ENCODE results near the gene WDR77. TPM values are rescaled to one million over a fixed set of nuclear protein-coding genes. Genes with fewer than 3 reads are reported as not detected.

The WDR77 gene
- total and polyA plus RNA-seq, 2 of the 4 experiments (the other 2 are of a cell fraction) = 80.8 to 87.0 TPM

DNA sequence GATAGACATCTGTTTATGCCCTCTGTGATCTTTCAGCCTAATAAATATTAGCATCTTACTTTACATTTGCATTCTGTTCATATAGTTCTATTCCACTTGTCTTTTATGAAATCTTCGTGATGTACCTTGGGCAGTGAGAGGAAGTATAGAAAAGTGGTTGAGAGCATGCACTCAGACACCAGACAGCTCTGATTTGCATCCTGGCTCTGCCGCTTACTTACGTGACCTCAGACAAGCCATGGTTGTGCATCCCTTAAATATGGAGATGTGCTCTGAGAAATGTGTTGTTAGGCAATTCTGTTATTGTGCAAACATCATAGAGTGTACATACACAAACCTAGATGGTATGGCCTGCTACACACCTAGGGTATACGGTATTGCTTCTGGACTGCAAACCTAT lies 44.5 kb downstream of the WDR77 start:
- no peak overlapping the region for H2AK5ac ChIP-seq (ENCODE audit: low read depth, low read length)
- WGBS, 2 experiments (ENCODE audit: extremely low coverage in 2 of 2, insufficient read length in 1 of 2) = no CpG with 5 or more reads among the region's 4 CpGs
- BruUV-seq (replicated peaks) = no TSS peak
- no peak overlapping the region for H3K14ac ChIP-seq (replicated peaks; ENCODE audit: low read depth, low read length)
- no peak overlapping the region for H3K27ac ChIP-seq (ENCODE audit: insufficient read depth, low read length)
- H3K23ac ChIP-seq (ENCODE audit: low read depth, low read length) = no peak overlapping the region
- intact Hi-C loops (cut with micrococcal nuclease) (loop anchor here (5.0 to 10.0 kb wide), 2 partner anchors 60 to 363 kb away; no protein-coding TSS in a partner anchor), in situ Hi-C loops (cut with MboI; ENCODE audit: low sequenced_read_pairs) (no loop called here), dilution Hi-C loops (cut with HindIII; ENCODE audit: low sequenced_read_pairs, unreplicated experiment) (no loop called here)
- ChIA-PET POLR2A (ENCODE audit: unreplicated experiment) (no interaction called here), CTCF (interaction anchor here (0.5 kb wide), 1 partner anchor 374 kb away, joined by 3 read pairs; no protein-coding TSS in a partner anchor)
- H2BK20ac ChIP-seq (ENCODE audit: low read depth, low read length) = no peak overlapping the region
- no peak overlapping the region for H2BK120ac ChIP-seq (ENCODE audit: low read depth, low read length)
- H3K79me1 ChIP-seq (ENCODE audit: low read depth in 1 of 2, low read length in 2 of 2) = no peaks in the 10 kb centered on the region
- H3K4ac ChIP-seq (ENCODE audit: low read depth, low read length) = no peak overlapping the region
- H4K5ac ChIP-seq (ENCODE audit: low read depth, low read length) = no peak overlapping the region
- peaks cover 36% of the 10 kb centered on the region for H3K27me3 ChIP-seq (ENCODE audit: control insufficient read depth, insufficient read depth, low read length)
- no peak for DNase-seq
- H4K20me1 ChIP-seq (ENCODE audit: insufficient read depth, low read length) = no peaks in the 10 kb centered on the region
- no peak overlapping the region for H3K4me3 ChIP-seq (ENCODE audit: insufficient read depth, low read depth, low read length)
- no peak overlapping the region for H2BK15ac ChIP-seq (ENCODE audit: low read depth, low read length)
- no peak overlapping the region for H3K4me2 ChIP-seq (ENCODE audit: low read depth, low read length)
- TF ChIP-seq, protein P1, sequence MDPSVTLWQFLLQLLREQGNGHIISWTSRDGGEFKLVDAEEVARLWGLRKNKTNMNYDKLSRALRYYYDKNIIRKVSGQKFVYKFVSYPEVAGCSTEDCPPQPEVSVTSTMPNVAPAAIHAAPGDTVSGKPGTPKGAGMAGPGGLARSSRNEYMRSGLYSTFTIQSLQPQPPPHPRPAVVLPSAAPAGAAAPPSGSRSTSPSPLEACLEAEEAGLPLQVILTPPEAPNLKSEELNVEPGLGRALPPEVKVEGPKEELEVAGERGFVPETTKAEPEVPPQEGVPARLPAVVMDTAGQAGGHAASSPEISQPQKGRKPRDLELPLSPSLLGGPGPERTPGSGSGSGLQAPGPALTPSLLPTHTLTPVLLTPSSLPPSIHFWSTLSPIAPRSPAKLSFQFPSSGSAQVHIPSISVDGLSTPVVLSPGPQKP (IDR thresholded peaks at IDR 0.05; ENCODE audit: borderline replicate concordance, low read depth, low read length) = no peak
- TF ChIP-seq, protein P2, sequence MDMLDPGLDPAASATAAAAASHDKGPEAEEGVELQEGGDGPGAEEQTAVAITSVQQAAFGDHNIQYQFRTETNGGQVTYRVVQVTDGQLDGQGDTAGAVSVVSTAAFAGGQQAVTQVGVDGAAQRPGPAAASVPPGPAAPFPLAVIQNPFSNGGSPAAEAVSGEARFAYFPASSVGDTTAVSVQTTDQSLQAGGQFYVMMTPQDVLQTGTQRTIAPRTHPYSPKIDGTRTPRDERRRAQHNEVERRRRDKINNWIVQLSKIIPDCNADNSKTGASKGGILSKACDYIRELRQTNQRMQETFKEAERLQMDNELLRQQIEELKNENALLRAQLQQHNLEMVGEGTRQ (IDR thresholded peaks at IDR 0.05; ENCODE audit: low read depth, low read length) = no peak
- TF ChIP-seq BHLHE40 (IDR thresholded peaks at IDR 0.05; ENCODE audit: low read depth, low read length) = no peak
- TF ChIP-seq MAZ (IDR thresholded peaks at IDR 0.05; ENCODE audit: borderline replicate concordance, low read depth, low read length) = no peak
- TF ChIP-seq CHD1 (IDR thresholded peaks at IDR 0.05; ENCODE audit: low read depth, low read length) = no peak
- TF ChIP-seq MAFK (IDR thresholded peaks at IDR 0.05; ENCODE audit: low read depth, low read length) = no peak
- TF ChIP-seq NFE2L2 (IDR thresholded peaks at IDR 0.05; ENCODE audit: low read depth, low read length) = no peak
- TF ChIP-seq RFX5 (IDR thresholded peaks at IDR 0.05; ENCODE audit: low read depth, low read length) = no peak
- no peak for TF ChIP-seq RCOR1 (IDR thresholded peaks at IDR 0.05; ENCODE audit: insufficient replicate concordance, low read length)
- no peak for TF ChIP-seq CEBPB (IDR thresholded peaks at IDR 0.05; ENCODE audit: low read depth, low read length)
- no peak for TF ChIP-seq POLR2A (IDR thresholded peaks at IDR 0.05; ENCODE audit: low read depth, low read length)
- TF ChIP-seq RAD21 (IDR thresholded peaks at IDR 0.05; ENCODE audit: low read length) = no peak
- TF ChIP-seq MXI1 (IDR thresholded peaks at IDR 0.05; ENCODE audit: borderline replicate concordance, low read depth, low read length) = no peak
- TF ChIP-seq, protein P3, sequence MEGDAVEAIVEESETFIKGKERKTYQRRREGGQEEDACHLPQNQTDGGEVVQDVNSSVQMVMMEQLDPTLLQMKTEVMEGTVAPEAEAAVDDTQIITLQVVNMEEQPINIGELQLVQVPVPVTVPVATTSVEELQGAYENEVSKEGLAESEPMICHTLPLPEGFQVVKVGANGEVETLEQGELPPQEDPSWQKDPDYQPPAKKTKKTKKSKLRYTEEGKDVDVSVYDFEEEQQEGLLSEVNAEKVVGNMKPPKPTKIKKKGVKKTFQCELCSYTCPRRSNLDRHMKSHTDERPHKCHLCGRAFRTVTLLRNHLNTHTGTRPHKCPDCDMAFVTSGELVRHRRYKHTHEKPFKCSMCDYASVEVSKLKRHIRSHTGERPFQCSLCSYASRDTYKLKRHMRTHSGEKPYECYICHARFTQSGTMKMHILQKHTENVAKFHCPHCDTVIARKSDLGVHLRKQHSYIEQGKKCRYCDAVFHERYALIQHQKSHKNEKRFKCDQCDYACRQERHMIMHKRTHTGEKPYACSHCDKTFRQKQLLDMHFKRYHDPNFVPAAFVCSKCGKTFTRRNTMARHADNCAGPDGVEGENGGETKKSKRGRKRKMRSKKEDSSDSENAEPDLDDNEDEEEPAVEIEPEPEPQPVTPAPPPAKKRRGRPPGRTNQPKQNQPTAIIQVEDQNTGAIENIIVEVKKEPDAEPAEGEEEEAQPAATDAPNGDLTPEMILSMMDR (conservative IDR thresholded peaks at IDR 0.05; ENCODE audit: low read depth, low read length) = no peak
- no peak overlapping the region for H3K56ac ChIP-seq (ENCODE audit: extremely low read depth, insufficient read depth, low read length)
- no peak overlapping the region for H2AFZ ChIP-seq (replicated peaks; ENCODE audit: low read length, poor library complexity)
- no peak overlapping the region for H2BK5ac ChIP-seq (ENCODE audit: low read depth, low read length, poor library complexity, severe bottlenecking)
- no peak for ATAC-seq (ENCODE audit: low read depth)
- H3K18ac ChIP-seq (ENCODE audit: low read depth, low read length) = no peak overlapping the region
- no peak overlapping the region for H4K91ac ChIP-seq (ENCODE audit: insufficient read depth, low read depth, low read length)
- H3K9me1 ChIP-seq (ENCODE audit: insufficient read depth, low read length) = no peaks in the 10 kb centered on the region
- H3K36me3 ChIP-seq (ENCODE audit: control insufficient read depth, insufficient read depth, low read length) = no peaks in the 10 kb centered on the region
- H3K9me3 ChIP-seq (ENCODE audit: control insufficient read depth, insufficient read depth, low read length) = no peaks in the 10 kb centered on the region
- H3K9ac ChIP-seq (ENCODE audit: low read depth, low read length) = no peak overlapping the region
- H4K8ac ChIP-seq (ENCODE audit: low read depth in 2 of 2, low read length in 2 of 2) = no peak overlapping the region
- no peak overlapping the region for H2AK9ac ChIP-seq (replicated peaks; ENCODE audit: low read depth, low read length, poor library complexity)
- no peaks in the 10 kb centered on the region for H3K4me1 ChIP-seq (ENCODE audit: control insufficient read depth, insufficient read depth, low read length)

Data from IMR-90 (cell line).